Endodermal cell (in vitro differentiated cells): ENCODE measurements around the gene TNFSF10. TPM values are rescaled to one million over a fixed set of nuclear protein-coding genes. Genes with fewer than 3 reads are reported as not detected.

Experiments used
- DNase-seq: peaks from one replicate; pipeline ENCODE4 v3.0.0-alpha.2; 2017
- H3K27ac ChIP-seq: 2 replicates; pipeline ENCODE4 v1.5.1; 2013; ENCODE audit warnings: mild to moderate bottlenecking, low read depth, low read length, moderate library complexity
- H3K27me3 ChIP-seq: 2 replicates; pipeline ENCODE4 v1.6.1; 2013; ENCODE audit warnings: mild to moderate bottlenecking, low read length, moderate library complexity; ENCODE audit not compliant: insufficient read depth, control insufficient read depth, poor library complexity, severe bottlenecking
- H3K36me3 ChIP-seq: 2 replicates; pipeline ENCODE4 v1.7.0; 2013; ENCODE audit warnings: mild to moderate bottlenecking, low read length, moderate library complexity; ENCODE audit not compliant: control insufficient read depth, insufficient read depth
- H3K4me1 ChIP-seq: one replicate; pipeline ENCODE4 v1.7.0; 2013; ENCODE audit warnings: low read length; ENCODE audit not compliant: control insufficient read depth, insufficient read depth
- H3K4me3 ChIP-seq: 2 replicates; pipeline ENCODE4 v1.5.1; 2013; ENCODE audit warnings: mild to moderate bottlenecking, low read length, moderate library complexity
- H3K9ac ChIP-seq: 2 replicates; pipeline ENCODE4 v1.6.1; 2013; ENCODE audit warnings: mild to moderate bottlenecking, low read length, moderate library complexity; ENCODE audit not compliant: poor library complexity, severe bottlenecking; ENCODE audit errors: extremely low read depth
- H3K9me3 ChIP-seq: 2 replicates; pipeline ENCODE4 v1.6.1; 2013; ENCODE audit warnings: mild to moderate bottlenecking, low read length, moderate library complexity; ENCODE audit not compliant: control insufficient read depth
- H3K27ac Mint-ChIP-seq: 2 replicates; pipeline ENCODE4 v1.8.0; 2020; ENCODE audit warnings: mixed read lengths
- H3K27me3 Mint-ChIP-seq: 2 replicates; pipeline ENCODE4 v1.8.0; 2021; ENCODE audit warnings: mild to moderate bottlenecking, mixed read lengths; ENCODE audit not compliant: insufficient read depth
- H3K36me3 Mint-ChIP-seq: 2 replicates; pipeline ENCODE4 v1.8.0; 2020; ENCODE audit warnings: low read depth, mixed read lengths
- H3K4me1 Mint-ChIP-seq: 2 replicates; pipeline ENCODE4 v1.8.0; 2020; ENCODE audit warnings: mixed read lengths
- H3K4me3 Mint-ChIP-seq: 2 replicates; pipeline ENCODE4 v1.8.0; 2020; ENCODE audit warnings: mild to moderate bottlenecking, moderate library complexity, mixed read lengths
- H3K9me3 Mint-ChIP-seq: 2 replicates; pipeline ENCODE4 v1.8.0; 2020; ENCODE audit warnings: mild to moderate bottlenecking, mixed read lengths
- WGBS, 2 experiments: methylation state at CpG; one replicate each; pipeline versions ENCODE4 v1.1.5 to v1.1.7; 2013; ENCODE audit warnings: missing lambda C conversion rate in 2 of 2, mixed read lengths in 1 of 2; ENCODE audit not compliant: insufficient coverage in 1 of 2, insufficient read length in 1 of 2; 5-methylcytosine and 5-hydroxymethylcytosine counted together
- total RNA-seq, 2 donors: library from RNA; stranded (reverse); fragmentation: NEBNext Ultra II Directional in 1 of 2; extraction: Animal tissue kit (Norgen Biotek cat#: 25700) in 1 of 2; gene quantifications; 2 replicates in 1 of 2; 3 replicates in 1 of 2; pipeline ENCODE4 v1.2.1, GENCODE V29; 2021
- TF ChIP-seq, protein P1 (sequence below): fragments of 200-600 bp; sonication (generic); conservative IDR thresholded peaks from 2 replicates; pipeline ENCODE4 v1.5.0; 2021; ENCODE audit warnings: antibody characterized with exemption, mild to moderate bottlenecking

TNFSF10 gene
- total RNA-seq, 2 donors from 2014 or later = 0.51 TPM; not detected in 1

DNA sequence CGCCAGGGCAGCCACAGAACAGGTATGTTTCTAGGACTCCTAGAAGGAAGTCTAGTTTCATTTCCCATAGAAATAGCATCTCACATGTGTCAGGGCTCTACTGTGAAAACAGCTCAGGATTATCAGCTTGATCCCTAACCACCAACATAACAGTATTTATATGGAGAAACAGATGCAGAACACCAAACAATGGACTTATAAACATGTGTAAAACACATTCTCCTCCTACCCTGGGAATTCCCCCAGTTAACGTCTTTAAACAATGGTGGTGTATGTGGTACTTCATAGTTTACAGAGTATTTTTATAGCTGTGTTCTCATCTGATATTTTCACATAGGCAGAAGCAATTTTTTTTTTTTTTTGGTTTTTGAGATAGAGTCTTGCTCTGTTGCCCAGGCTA is 9.7 kb downstream of the TNFSF10 start:
- H3K27me3 Mint-ChIP-seq = no peaks in the 10 kb centered on the region
- no peak overlapping the region for H3K27ac Mint-ChIP-seq
- Histone ChIP-seq H3K4me3 (no peak overlapping the region), H3K27me3 (no peaks in the 10 kb centered on the region), H3K4me1 (no peaks in the 10 kb centered on the region), H3K36me3 (no peaks in the 10 kb centered on the region), H3K9ac (no peak overlapping the region), H3K9me3 (no peaks in the 10 kb centered on the region), H3K27ac (no peak overlapping the region)
- DNase-seq = no peak
- peaks cover 21% of the 10 kb centered on the region for H3K4me1 Mint-ChIP-seq
- H3K9me3 Mint-ChIP-seq = no peaks in the 10 kb centered on the region
- no peak overlapping the region for H3K4me3 Mint-ChIP-seq
- TF ChIP-seq, protein P1, sequence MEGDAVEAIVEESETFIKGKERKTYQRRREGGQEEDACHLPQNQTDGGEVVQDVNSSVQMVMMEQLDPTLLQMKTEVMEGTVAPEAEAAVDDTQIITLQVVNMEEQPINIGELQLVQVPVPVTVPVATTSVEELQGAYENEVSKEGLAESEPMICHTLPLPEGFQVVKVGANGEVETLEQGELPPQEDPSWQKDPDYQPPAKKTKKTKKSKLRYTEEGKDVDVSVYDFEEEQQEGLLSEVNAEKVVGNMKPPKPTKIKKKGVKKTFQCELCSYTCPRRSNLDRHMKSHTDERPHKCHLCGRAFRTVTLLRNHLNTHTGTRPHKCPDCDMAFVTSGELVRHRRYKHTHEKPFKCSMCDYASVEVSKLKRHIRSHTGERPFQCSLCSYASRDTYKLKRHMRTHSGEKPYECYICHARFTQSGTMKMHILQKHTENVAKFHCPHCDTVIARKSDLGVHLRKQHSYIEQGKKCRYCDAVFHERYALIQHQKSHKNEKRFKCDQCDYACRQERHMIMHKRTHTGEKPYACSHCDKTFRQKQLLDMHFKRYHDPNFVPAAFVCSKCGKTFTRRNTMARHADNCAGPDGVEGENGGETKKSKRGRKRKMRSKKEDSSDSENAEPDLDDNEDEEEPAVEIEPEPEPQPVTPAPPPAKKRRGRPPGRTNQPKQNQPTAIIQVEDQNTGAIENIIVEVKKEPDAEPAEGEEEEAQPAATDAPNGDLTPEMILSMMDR = no peak
- H3K36me3 Mint-ChIP-seq = no peaks in the 10 kb centered on the region
- WGBS, 2 experiments = 88% methylated on average over 2 of the region's 2 CpGs; no CpG with 5 or more reads in 1 of the 2 experiments

DNA sequence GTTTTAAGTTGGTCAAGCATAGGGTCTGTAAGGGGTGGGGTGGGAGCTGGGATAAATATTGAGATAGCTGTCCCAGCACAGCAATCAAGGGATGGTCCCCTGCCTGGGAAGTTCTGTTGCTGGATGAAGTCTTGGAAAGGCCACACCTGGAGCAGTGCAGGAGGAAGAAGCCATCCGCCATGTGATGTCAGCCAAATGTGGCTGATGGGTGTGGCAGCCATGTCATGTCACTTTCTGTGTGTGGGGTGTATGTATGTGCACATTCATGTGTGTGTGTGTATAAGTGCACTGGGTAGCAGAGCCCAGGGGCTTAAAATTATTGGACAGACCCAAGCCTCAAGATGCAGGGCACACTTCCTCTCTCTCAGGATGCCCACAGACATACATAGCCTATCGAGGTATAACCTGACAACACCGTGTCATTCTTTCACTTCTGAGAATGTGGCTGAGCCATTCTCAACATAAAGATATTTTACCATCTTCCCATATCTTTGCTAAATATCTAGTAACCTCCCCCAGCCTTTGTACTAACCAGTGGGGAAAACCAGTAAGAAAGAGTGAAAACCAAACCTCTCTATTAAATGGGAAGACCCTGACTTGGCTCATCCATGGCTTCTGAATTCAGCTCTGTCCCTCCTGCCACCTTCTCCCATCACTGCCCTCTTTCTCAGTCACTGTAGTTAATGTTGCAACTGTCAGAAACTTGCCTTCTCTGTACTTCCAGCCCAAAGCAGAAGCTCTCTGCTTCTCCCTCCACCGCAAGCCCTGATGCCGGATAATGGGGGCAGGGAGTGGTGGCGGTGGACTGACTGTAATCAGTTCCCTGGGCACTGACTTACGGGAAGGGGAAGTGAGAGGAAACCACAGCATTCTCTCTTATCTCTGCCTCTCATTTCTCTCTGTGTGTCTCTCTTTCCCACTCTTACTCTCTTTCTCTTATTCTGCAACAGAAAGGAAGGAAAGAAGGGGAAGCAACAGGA is 11.2 kb downstream of the TNFSF10 start:
- TF ChIP-seq, protein P1 = no peak
- H3K27ac Mint-ChIP-seq = no peak overlapping the region
- no peak overlapping the region for H3K4me3 ChIP-seq
- H3K9me3 Mint-ChIP-seq = no peaks in the 10 kb centered on the region
- H3K4me1 ChIP-seq = no peaks in the 10 kb centered on the region
- H3K27me3 ChIP-seq = no peaks in the 10 kb centered on the region
- DNase-seq = no peak
- H3K27me3 Mint-ChIP-seq = no peaks in the 10 kb centered on the region
- H3K9ac ChIP-seq = no peak overlapping the region
- H3K9me3 ChIP-seq = no peaks in the 10 kb centered on the region
- H3K4me3 Mint-ChIP-seq = no peak overlapping the region
- H3K27ac ChIP-seq = no peak overlapping the region
- 90 to 95% methylated on average over 2 to 7 of the region's 7 CpGs for WGBS, 2 experiments
- no peaks in the 10 kb centered on the region for H3K36me3 ChIP-seq
- peaks cover 21% of the 10 kb centered on the region for H3K4me1 Mint-ChIP-seq
- H3K36me3 Mint-ChIP-seq = no peaks in the 10 kb centered on the region

DNA sequence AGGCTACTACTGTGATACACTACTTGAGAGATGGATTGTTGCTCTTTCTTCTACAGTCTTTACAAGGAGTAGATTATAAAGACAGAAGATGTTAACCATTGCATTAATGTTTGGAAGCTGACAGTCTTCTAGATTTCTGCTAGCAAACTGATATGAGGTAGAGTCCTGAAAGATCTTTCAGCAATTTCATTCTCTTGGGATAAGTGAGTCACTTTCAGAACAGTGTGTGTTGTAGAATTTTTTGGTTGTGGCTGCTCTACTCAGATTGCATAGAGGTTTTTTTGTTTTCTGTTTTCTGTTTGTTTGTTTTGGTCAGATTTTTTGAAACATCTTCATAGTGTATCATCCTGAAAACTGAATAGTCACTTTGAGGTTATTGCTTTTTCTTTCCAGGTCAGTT is 17.1 kb downstream of the TNFSF10 start:
- Mint-ChIP-seq H3K9me3 (no peaks in the 10 kb centered on the region), H3K27me3 (no peaks in the 10 kb centered on the region), H3K4me1 (no peaks in the 10 kb centered on the region), H3K27ac (no peak overlapping the region), H3K36me3 (no peaks in the 10 kb centered on the region), H3K4me3 (no peak overlapping the region)
- no peak for DNase-seq
- Histone ChIP-seq H3K9me3 (no peaks in the 10 kb centered on the region), H3K4me3 (no peak overlapping the region), H3K36me3 (no peaks in the 10 kb centered on the region), H3K4me1 (no peaks in the 10 kb centered on the region), H3K27ac (no peak overlapping the region), H3K27me3 (no peaks in the 10 kb centered on the region), H3K9ac (no peak overlapping the region)
- TF ChIP-seq, protein P1 = no peak
